AG10803 (cell line): ENCODE data around the gene SLC26A11.
A peak's percentile ranks its signal among the peaks of the same experiment; 100 is the strongest.

Source experiments
- DNase-seq: peaks from one replicate; pipeline ENCODE4 v3.0.0; 2010; ENCODE audit warnings: low read depth
- H3K4me3 ChIP-seq: 2 replicates; pipeline ENCODE4 v1.5.1; 2011; ENCODE audit warnings: mild to moderate bottlenecking, low read length, control low read depth
- TF ChIP-seq, protein P1 (sequence below): conservative IDR thresholded peaks from 2 replicates; pipeline ENCODE4 v1.5.1; 2011; ENCODE audit warnings: mild to moderate bottlenecking, low read length, control low read depth, inconsistent platforms

The SLC26A11 gene

DNA sequence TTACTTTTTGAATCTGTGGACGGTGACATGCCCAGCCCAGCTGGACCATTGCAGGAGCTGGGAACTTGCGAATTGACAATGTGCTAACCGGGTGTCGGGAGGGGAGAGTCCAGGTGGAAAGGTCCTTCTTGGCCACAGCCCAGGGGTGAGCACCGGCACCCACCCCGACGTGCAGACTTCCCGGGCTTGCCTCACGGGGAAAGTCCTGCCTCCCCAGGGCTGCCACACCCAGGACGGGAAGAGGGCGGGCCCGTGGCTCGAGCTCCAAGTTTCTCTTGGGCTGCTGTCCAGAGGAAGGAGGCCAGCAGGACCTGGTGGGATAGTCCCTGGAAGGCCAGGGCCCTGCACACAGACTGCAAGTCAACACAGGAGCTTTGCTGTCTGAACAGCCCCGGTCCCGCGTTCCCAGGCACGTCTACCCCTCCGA is 32.7 kb upstream of the SLC26A11 start:
- TF ChIP-seq, protein P1, sequence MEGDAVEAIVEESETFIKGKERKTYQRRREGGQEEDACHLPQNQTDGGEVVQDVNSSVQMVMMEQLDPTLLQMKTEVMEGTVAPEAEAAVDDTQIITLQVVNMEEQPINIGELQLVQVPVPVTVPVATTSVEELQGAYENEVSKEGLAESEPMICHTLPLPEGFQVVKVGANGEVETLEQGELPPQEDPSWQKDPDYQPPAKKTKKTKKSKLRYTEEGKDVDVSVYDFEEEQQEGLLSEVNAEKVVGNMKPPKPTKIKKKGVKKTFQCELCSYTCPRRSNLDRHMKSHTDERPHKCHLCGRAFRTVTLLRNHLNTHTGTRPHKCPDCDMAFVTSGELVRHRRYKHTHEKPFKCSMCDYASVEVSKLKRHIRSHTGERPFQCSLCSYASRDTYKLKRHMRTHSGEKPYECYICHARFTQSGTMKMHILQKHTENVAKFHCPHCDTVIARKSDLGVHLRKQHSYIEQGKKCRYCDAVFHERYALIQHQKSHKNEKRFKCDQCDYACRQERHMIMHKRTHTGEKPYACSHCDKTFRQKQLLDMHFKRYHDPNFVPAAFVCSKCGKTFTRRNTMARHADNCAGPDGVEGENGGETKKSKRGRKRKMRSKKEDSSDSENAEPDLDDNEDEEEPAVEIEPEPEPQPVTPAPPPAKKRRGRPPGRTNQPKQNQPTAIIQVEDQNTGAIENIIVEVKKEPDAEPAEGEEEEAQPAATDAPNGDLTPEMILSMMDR, result no peak
- peak overlapping the region; percentile 40 for H3K4me3 ChIP-seq
- peak; percentile 29 for DNase-seq

DNA sequence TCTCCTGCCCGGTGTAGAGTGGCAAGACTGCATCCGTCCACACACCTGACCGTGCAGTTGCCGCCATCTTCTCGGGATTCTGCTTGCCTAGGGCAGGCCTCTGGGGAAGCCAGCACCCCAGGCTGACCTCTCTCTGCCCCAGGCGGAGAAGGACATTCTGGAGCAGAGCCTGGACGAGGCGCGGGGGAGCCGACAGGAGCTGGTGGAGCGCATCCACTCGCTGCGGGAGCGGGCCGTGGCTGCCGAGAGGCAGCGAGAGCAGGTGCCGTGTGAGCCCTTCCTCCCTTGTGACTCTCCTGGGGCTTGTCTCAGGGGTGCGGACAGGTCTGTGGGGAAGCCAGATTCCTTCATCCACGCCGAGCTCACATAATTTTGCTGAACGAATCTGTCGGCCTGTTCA is 30.6 kb upstream of the SLC26A11 start:
- no peak for DNase-seq
- TF ChIP-seq, protein P1, result no peak
- no peak overlapping the region for H3K4me3 ChIP-seq

DNA sequence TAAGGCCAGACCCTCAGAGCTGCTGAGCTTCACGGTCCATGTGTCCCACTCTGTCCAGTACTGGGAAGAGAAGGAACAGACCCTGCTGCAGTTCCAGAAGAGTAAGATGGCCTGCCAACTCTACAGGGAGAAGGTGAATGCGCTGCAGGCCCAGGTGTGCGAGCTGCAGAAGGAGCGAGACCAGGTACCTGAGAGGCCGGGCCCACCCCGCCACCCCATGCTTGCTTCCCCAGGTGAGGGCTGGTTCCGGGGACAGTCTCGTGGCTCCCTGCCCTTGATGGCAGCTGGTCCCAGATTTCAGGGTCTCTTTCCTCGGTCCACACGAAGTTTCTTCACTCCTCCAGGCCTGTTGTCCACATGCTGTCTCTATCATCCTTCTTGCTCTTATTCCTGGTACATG is 29.5 kb upstream of the SLC26A11 start:
- TF ChIP-seq, protein P1, result no peak
- DNase-seq, result no peak

GRCh38 chr17:80191192-80191591 is 29.0 kb upstream of the SLC26A11 start:
- DNase-seq, result no peak
- TF ChIP-seq, protein P1, result no peak
- no peak overlapping the region for H3K4me3 ChIP-seq

More for the DNA sequence above, 29.5 kb upstream of the SLC26A11 start:
- H3K4me3 ChIP-seq, result no peak overlapping the region

DNA sequence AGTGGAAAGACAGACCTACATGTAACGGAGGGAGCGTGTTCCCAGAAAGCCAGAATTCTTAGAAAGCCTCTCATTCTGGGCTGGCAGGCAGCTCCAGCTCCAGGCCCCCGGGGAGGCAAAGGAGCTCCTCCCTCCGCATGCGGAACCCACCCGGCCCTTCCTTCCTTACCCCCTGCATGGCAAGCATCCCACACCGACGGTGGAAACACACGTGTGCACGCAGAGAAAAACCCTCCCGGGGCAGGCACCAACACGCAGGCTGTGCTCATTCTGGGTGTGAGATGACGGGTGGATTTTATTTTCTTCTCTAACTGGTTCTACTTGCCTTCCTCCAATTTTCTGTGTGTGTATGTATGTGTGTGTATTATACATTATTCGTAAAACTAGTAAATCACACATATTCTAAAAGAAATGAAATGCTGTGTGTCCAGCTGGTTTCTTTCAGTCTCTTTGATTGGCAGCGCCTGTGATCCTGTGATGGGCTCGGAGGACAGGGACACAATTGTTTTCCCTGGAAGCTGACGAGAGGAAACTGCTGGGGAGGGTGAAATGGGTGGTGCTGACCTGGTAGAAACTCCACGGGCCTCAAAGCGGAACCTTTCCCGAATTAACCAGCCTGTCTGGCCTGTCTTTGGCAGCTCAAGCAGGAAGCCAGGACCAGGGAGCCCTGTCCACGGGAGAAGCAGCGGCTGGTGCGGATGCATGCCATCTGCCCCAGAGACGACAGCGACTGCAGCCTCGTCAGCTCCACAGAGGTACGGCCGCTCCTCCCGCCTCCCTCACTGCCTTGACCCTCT is 28.2 kb upstream of the SLC26A11 start:
- H3K4me3 ChIP-seq, result no peak overlapping the region
- peak; percentile 16 for DNase-seq
- TF ChIP-seq, protein P1, result no peak

DNA sequence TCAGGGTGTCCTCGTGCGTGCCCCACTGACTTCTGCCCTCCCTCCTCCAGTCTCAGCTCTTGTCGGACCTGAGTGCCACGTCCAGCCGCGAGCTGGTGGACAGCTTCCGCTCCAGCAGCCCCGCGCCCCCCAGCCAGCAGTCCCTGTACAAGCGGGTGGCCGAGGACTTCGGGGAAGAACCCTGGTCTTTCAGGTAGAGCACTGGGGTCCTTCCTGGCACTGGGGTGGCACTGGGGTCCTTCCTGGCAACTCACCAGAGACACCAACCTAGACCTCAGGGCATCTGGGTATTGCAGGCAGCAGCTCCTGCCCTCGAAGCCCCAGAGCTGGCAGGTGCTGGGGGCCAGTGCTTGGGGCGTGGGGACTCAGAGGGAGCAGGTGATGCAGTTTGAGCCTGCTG is 25.1 kb upstream of the SLC26A11 start:
- no peak for DNase-seq
- TF ChIP-seq, protein P1, result no peak; the same call in 1 of the 2 replicates
- H3K4me3 ChIP-seq, result no peak overlapping the region

DNA sequence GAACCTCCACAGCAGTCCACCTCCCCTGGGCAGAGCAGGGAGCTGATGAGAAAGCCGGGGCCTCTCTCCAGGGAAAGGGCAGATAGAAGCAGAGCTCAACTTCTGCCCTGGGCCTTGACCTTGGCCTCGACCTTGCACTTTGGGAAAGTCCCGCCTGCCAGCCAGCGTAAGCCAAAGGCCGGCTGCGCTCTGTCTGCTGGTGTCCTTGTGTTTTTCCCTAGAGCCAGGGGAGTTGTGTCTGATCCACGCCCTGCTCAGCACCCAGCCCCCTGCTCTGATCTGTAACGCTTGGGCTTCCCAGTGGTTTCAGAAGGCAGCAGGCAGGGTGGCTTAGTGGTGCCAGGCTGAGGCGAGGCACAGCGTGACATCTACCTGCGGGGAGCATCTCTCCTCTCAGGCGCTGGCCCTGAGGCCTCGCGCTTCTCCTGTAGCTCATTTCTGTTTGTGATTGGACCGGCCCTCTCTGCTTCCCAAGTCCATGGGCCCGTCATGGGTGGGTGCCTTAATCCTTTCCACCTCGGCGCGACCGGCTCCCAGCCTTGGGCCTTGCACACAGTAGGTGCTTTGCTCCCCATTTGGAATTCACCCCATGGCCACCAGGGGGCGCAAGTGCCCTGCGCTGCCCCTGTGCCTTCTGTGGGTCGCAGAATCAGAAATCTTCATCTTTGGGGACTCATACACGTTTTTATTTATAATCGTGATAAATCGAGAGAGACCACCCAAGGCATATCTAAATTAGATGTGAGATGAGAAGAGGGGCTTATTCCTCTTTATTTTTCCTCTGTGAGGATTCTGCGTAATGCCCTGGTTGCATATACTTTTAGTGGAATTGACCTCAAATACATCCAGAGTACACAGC is 24.3 kb upstream of the SLC26A11 start:
- H3K4me3 ChIP-seq, result no peak overlapping the region
- TF ChIP-seq, protein P1, result peak; percentile 86
- DNase-seq, result no peak
